HG03066 (cell line): ENCODE measurements around the gene ADGRG7.
"Not testable (repeated sequence)": the region's sequence is repeated elsewhere in the genome, so short reads cannot be mapped to it uniquely, and the experiment has no call there.

Experiments
- ATAC-seq: cut with Tn5 transposase; IDR thresholded peaks from one replicate; pipeline ENCODE4 v1.9.1; 2021; ENCODE audit warnings: low read depth; ENCODE audit not compliant: unreplicated experiment

ADGRG7 gene, protein sequence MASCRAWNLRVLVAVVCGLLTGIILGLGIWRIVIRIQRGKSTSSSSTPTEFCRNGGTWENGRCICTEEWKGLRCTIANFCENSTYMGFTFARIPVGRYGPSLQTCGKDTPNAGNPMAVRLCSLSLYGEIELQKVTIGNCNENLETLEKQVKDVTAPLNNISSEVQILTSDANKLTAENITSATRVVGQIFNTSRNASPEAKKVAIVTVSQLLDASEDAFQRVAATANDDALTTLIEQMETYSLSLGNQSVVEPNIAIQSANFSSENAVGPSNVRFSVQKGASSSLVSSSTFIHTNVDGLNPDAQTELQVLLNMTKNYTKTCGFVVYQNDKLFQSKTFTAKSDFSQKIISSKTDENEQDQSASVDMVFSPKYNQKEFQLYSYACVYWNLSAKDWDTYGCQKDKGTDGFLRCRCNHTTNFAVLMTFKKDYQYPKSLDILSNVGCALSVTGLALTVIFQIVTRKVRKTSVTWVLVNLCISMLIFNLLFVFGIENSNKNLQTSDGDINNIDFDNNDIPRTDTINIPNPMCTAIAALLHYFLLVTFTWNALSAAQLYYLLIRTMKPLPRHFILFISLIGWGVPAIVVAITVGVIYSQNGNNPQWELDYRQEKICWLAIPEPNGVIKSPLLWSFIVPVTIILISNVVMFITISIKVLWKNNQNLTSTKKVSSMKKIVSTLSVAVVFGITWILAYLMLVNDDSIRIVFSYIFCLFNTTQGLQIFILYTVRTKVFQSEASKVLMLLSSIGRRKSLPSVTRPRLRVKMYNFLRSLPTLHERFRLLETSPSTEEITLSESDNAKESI

DNA sequence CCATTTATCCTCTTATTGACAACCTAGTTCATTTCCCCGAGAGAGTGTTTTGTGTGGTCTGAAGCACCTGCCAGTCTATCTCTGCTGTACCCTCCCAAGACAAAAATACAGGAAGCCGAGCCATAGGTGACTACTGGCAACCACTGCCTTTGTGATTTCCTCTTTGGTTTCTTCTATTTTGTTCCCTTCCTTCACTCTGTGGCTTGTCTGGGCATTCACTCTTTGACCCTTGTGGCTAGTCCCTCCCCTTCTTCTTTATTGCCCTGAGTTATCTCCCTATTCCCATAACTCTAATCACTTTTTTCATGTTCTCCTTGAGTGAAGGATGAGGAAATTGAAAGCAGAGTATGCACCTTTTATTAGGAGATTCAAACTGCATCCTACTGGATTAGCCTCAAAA lies at the start of gene ADGRG7:
Gene ADGRG7, plus strand, starts transcription at position 297 of the 400 bp plus-strand sequence. CDS start 256 bp downstream, outside the sequence.
- no peak for ATAC-seq

- ATAC-seq = no peak
Measured at GRCh38 chr3:100560426-100560825, 49.0 kb upstream of the ADGRG7 start.

DNA sequence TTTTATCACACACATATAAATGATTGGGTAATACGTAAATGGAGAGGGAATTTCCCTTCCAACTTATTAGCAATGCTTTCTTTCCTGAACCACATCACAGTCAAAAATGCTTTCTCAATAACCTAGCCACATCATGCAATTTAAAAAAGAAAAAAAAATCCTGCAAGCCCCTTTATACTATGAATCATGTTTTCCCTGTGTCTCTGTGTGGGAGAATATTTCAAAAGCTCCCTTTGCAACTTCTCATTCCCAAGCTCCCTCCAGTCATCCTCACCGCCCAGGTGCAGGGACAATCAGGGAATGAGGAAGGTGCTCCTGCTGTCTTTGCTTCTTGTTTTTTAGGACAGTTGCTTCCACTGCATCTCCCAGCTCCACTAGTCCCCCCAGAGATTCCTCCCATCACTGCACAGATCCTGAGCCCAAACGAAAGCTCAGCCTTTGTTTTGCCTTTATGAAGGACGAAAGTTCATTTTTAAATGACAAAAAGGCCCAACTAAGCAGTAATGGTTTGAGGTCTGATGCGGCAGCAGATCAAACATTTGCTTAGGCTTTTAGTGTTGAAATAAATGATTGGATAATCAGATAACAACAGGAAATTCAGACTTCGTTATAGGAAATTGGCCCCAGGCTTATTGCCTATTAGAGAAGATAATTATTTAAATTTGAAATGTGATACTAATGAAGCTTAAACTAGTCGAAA lies 47.8 kb upstream of the ADGRG7 start:
- no peak for ATAC-seq

GRCh38 chr3:100562224-100562857 lies 47.1 kb upstream of the ADGRG7 start:
- ATAC-seq = no peak

- no peak for ATAC-seq
Measured at GRCh38 chr3:100563228-100563627, 46.2 kb upstream of the ADGRG7 start.

- ATAC-seq = no peak
Measured at GRCh38 chr3:100563652-100564211, 45.7 kb upstream of the ADGRG7 start.

DNA sequence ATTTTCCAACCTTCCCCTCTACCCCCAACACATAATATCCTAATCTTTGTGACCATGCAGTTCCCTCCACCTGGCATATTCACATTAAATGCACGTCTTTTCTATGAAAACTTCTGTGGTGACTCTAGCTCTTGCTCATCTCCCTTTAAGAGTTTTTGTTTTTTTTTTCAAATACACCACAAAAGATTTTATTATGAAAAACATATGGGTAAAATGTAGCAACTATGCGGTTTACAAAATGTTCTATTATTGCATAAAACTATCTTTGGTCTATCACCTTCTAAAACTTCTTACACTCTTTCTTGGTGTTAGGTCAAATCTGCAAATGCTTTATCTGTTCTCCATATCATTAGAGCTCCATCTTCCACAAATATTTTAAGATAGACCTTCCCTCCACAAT lies 38.6 kb upstream of the ADGRG7 start:
- no peak for ATAC-seq

GRCh38 chr3:100574536-100574935 lies 34.9 kb upstream of the ADGRG7 start:
- ATAC-seq = no peak

- ATAC-seq = no peak
Measured at GRCh38 chr3:100575704-100576103, 33.7 kb upstream of the ADGRG7 start.

- no peak for ATAC-seq
Measured at GRCh38 chr3:100577382-100578008, 31.9 kb upstream of the ADGRG7 start.

- ATAC-seq = no peak
Measured at GRCh38 chr3:100578646-100579045, 30.8 kb upstream of the ADGRG7 start.

- no peak for ATAC-seq
Measured at GRCh38 chr3:100580147-100580546, 29.3 kb upstream of the ADGRG7 start.

DNA sequence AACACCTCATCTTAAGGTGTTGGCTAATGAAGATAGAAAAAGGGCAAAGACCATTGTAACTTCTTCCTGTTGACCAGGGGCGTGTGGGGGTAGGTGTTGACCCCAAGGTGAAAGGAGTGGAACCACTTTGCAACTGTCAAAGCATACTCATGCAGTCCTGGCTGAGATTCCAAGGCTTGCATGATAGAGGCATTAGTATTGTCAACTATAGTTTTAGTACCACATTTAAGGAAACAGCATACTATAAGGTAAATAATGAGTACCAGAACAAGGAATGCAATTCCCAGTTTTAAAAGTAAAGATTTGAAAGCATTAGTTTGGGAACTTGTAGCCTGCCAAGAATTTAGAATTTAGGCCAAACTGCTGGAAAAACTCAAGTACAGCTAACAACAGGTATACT lies 27.8 kb upstream of the ADGRG7 start:
- no peak for ATAC-seq

GRCh38 chr3:100582157-100582556 lies 27.2 kb upstream of the ADGRG7 start:
- ATAC-seq = not testable (repeated sequence)

- no peak for ATAC-seq
Measured at GRCh38 chr3:100584101-100584660, 25.2 kb upstream of the ADGRG7 start.

DNA sequence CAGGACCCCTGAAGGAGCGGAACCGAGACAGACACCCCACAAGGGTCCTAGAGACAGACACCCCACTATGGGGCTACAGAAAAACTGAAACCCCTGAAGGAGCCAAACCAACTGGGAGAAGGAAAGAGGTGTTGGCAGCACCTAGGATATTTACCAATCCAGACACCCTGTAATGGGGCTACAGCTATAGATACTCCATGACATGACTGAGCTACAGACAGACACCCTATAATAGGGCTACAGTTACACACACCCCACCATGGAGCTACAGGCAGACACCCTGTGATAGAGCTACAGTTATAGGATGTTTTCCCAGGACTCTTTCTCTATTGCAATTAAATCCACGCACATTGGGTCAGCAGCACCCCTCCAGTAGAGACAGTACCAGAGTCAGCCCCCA lies 22.6 kb upstream of the ADGRG7 start:
- ATAC-seq = no peak

GRCh38 chr3:100588251-100588650 lies 21.1 kb upstream of the ADGRG7 start:
- ATAC-seq = no peak

DNA sequence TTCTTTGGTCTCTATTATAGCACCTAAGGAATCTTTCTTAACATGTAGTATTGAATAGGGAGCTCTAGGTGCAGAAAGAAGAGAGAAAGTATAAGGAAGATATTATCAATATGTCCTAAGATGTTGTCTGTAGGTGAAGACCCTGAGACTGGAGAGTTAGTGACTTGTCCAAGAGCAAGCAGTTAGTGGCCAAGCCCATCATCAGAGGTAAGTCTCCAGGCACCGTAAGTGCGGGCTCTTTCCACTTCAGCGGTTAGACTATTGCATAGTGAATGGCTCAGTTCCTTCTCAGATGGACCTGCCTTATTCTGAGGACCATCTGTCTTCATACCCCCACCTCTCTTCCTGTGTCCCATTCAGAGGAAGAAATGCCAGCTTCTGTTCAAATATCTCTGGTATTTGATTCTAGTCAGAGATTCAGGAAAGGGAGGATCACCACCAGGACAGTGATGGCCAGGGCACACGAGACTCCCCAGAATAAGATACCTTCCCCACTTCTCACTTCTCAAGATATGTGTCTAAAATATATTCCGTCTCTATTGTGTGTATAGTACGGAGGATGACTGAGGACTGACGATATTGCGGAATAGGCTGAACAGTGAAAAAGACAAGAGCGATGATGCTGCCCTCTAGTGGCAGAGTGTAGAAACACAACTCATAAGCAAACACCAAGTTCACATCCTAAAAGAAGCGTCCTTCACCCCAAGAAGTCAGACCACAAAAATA lies 19.1 kb upstream of the ADGRG7 start:
- peak; percentile 78 for ATAC-seq

- no peak for ATAC-seq
Measured at GRCh38 chr3:100590840-100591147, 18.6 kb upstream of the ADGRG7 start.
